GM12878 (cell line): ENCODE data around the gene RAP1GAP2. TPM values are rescaled to one million over a fixed set of nuclear protein-coding genes. Genes with fewer than 3 reads are reported as not detected.

Experiments used
- ATAC-seq: fragments of 200-7000 bp; cut with Tn5 transposase; 3 replicates; pipeline ENCODE4 v1.9.1; 2020; ENCODE audit warnings: mild to moderate bottlenecking, moderate library complexity
- BruUV-seq: library from RNA; stranded (reverse); fragments of 400-500 nt; replicated peaks from 2 replicates; lab custom pipeline; 2021; lab: Mats Ljungman, UMichigan
- CTCF ChIA-PET: fragments of 300-600 bp; sonication (Branson Sonifier 250); formaldehyde crosslinking; extraction: SDS; loops from one replicate; lab custom pipeline; 2021; ENCODE audit warnings: inconsistent platforms; lab: Yijun Ruan, JAX
- POLR2A ChIA-PET: fragments of 350-600 bp; formaldehyde crosslinking; extraction: SDS; loops from one replicate; lab custom pipeline; 2021; ENCODE audit warnings: inconsistent platforms; lab: Charles Lee
- RAD21 ChIA-PET: fragments of 300-600 bp; sonication (Branson Sonifier 250); formaldehyde crosslinking; loops from one replicate; lab custom pipeline; 2023; ENCODE audit warnings: antibody characterized with exemption; ENCODE audit not compliant: unreplicated experiment; lab: Charles Lee
- SMC1A ChIA-PET: fragments of 300-600 bp; sonication (Branson Sonifier 250); formaldehyde crosslinking; loops from one replicate; lab custom pipeline; 2023; ENCODE audit not compliant: unreplicated experiment, uncharacterized antibody; lab: Charles Lee
- DNase-seq: peaks from one replicate; pipeline ENCODE4 v3.0.0-alpha.2; 2011; ENCODE audit warnings: low read depth, low spot score
- FAIRE-seq: peaks from 3 replicates; lab custom pipeline; 2011; peaks lifted over from hg19 to GRCh38; lab: Jason Lieb, UNC
- H2AFZ ChIP-seq: 2 replicates; pipeline ENCODE4 v1.6.0; 2011; ENCODE audit warnings: low read depth, low read length, control low read depth; ENCODE audit not compliant: control insufficient read depth
- H3K27ac ChIP-seq: 2 replicates; pipeline ENCODE4 v1.5.1; 2011; ENCODE audit warnings: control low read depth; ENCODE audit not compliant: control insufficient read depth, insufficient read depth
- H3K27me3 ChIP-seq, 2 experiments: replicated peaks in 1 of 2; 2 replicates each; pipeline versions ENCODE4 v1.6.0 to v1.6.1; 2011; ENCODE audit warnings: low read length in 1 of 2; ENCODE audit not compliant: control insufficient read depth in 2 of 2, insufficient read depth in 2 of 2
- H3K36me3 ChIP-seq, 2 experiments: 2 replicates each; pipeline ENCODE4 v1.5.1; 2011; ENCODE audit warnings: low read length in 1 of 2; ENCODE audit not compliant: control insufficient read depth in 2 of 2, insufficient read depth in 2 of 2
- H3K4me1 ChIP-seq: 2 replicates; pipeline ENCODE4 v1.6.1; 2011; ENCODE audit warnings: mild to moderate bottlenecking, low read length, moderate library complexity, mixed read lengths; ENCODE audit not compliant: control insufficient read depth, insufficient read depth
- H3K4me2 ChIP-seq: 2 replicates; pipeline ENCODE4 v1.6.0; 2011; ENCODE audit warnings: control low read depth; ENCODE audit not compliant: control insufficient read depth, insufficient read depth
- H3K4me3 ChIP-seq: fragments of 200-600 bp; sonication (generic); 2 replicates; pipeline ENCODE4 v1.5.1; 2016
- H3K79me2 ChIP-seq: 2 replicates; pipeline ENCODE4 v1.6.0; 2011; ENCODE audit warnings: low read length; ENCODE audit not compliant: control insufficient read depth, insufficient read depth
- H3K9ac ChIP-seq: 2 replicates; pipeline ENCODE4 v1.8.0; 2011; ENCODE audit warnings: low read length, control low read depth, mixed read lengths; ENCODE audit not compliant: control insufficient read depth, insufficient read depth
- H3K9me3 ChIP-seq: replicated peaks from 3 replicates; pipeline ENCODE4 v1.5.1; 2011; ENCODE audit warnings: mild to moderate bottlenecking, low read length; ENCODE audit not compliant: control insufficient read depth, insufficient read depth
- H4K20me1 ChIP-seq: 2 replicates; pipeline ENCODE4 v1.6.0; 2011; ENCODE audit not compliant: control insufficient read depth, insufficient read depth
- CBFB ChIP-seq: IDR thresholded peaks from 2 replicates; pipeline ENCODE4 v1.6.1; 2016; ENCODE audit warnings: antibody characterized with exemption, low read depth
- ZNF592 ChIP-seq: fragments of 450-650 bp; IDR thresholded peaks from 2 replicates; pipeline ENCODE4 v1.6.1; 2017; ENCODE audit warnings: mild to moderate bottlenecking, moderate library complexity
- WGBS: methylation state at CpG from one replicate; pipeline ENCODE4 v1.1.6; 2016; ENCODE audit warnings: low lambda C conversion rate; ENCODE audit not compliant: insufficient replicate concordance, insufficient coverage; ENCODE audit errors: missing lambda C conversion rate; 5-methylcytosine and 5-hydroxymethylcytosine counted together
- in situ Hi-C: fragments of 300-500 bp; cut with MboI; formaldehyde crosslinking; loops from 9 replicates; pipeline ENCODE4 v1.14.3; 2018; ENCODE audit warnings: mixed read lengths
- intact Hi-C: fragments of 100-400 bp; cut with micrococcal nuclease; formaldehyde crosslinking; loops from one replicate; pipeline ENCODE4 v1.14.2; 2022; ENCODE audit not compliant: unreplicated experiment
- polyA plus RNA-seq, 11 experiments: library from polyadenylated mRNA; depleted of rRNA in 4 of 11; unstranded in 6 of 11; stranded (reverse) in 5 of 11; fragments of >200 nt; fragmentation: Nextera tagmentation in 4 of 11; fragmentation: Illumina TruSeq in 1 of 11; extraction: Ambion mirVana in 4 of 11; extraction: Trizol in 1 of 11; gene quantifications; 1 replicate in 1 of 11; 2 replicates in 10 of 11; pipeline versions ENCODE4 v1.2.1 to v1.2.3, GENCODE V29; 2011 to 2016; ENCODE audit warnings: inconsistent platforms in 2 of 11, missing spikeins in 2 of 11, low read depth in 1 of 11
- total RNA-seq, 4 experiments: library from RNA; depleted of rRNA in 3 of 4; stranded (reverse); fragments of >200 nt in 3 of 4; fragmentation: Illumina TruSeq in 1 of 4; extraction: Trizol in 1 of 4; gene quantifications; 2 replicates each; pipeline versions ENCODE4 v1.2.1 to v1.2.3, GENCODE V29; 2013 to 2021

The RAP1GAP2 gene
- total and polyA plus RNA-seq, 10 of the 15 experiments (the other 5 are each of a cell fraction or from before 2014, with no cell fraction given): 0.03 to 0.95 (median 0.49) TPM; not detected in 2

- Histone ChIP-seq H3K9ac (no peak overlapping the region), H3K79me2 (no peaks in the 10 kb centered on the region), H4K20me1 (no peaks in the 10 kb centered on the region), H3K4me1 (peaks cover 15% of the 10 kb centered on the region), H3K9me3 (no peaks in the 10 kb centered on the region), H3K27me3 (no peaks in the 10 kb centered on the region), H3K27ac (no peak overlapping the region), H3K4me3 (no peak overlapping the region), H3K4me2 (no peak overlapping the region), H3K36me3 (no peaks in the 10 kb centered on the region)
- FAIRE-seq: no peak
- no peak for DNase-seq
- WGBS: 52% methylated on average over 25 of the region's 25 CpGs
- no TSS peak for BruUV-seq
- intact Hi-C loops: no loop called here
- ChIA-PET SMC1A (no interaction called here), POLR2A (interaction anchor here (0.6 kb wide), 1 partner anchor 171 kb away, joined by 3 read pairs; no protein-coding TSS in a partner anchor), RAD21 (no interaction called here), CTCF (interaction anchor here (0.8 kb wide), 1 partner anchor 21 kb away, joined by 3 read pairs; no protein-coding TSS in a partner anchor)
- no peak for ATAC-seq
- in situ Hi-C loops: loop anchor here (25.0 kb wide), 1 partner anchor 596 kb away; the partner anchor contains the start of gene MNT
- TF ChIP-seq ZNF592 (no peak), CBFB (no peak)
- TF ChIP-seq, all 136 proteins: peak for 0
- H2AFZ ChIP-seq: no peak overlapping the region
These were observed 212.4 kb downstream of the RAP1GAP2 start for GRCh38 chr17:3008336-3009288.
